NB4 (cell line): ENCODE measurements around the gene C4orf51.

Experiments used
- DNase-seq: peaks from one replicate; pipeline ENCODE4 v3.0.0; 2010; ENCODE audit warnings: low read depth
- H3K4me3 ChIP-seq: one replicate; pipeline ENCODE4 v1.5.1; 2011; ENCODE audit warnings: mild to moderate bottlenecking, low read depth, low read length, moderate library complexity
- MYC ChIP-seq: IDR thresholded peaks from 2 replicates; pipeline ENCODE4 v1.6.1; 2011; ENCODE audit warnings: low read depth, low read length
- POLR2A ChIP-seq: IDR thresholded peaks from 2 replicates; pipeline ENCODE4 v1.6.1; 2011; ENCODE audit warnings: mild to moderate bottlenecking; ENCODE audit not compliant: insufficient read length; ENCODE audit errors: extremely low read depth
- TF ChIP-seq, protein P1 (sequence below): IDR thresholded peaks from one replicate; pipeline ENCODE4 v1.5.1; 2012; ENCODE audit warnings: low read depth, low read length
- TF ChIP-seq, protein P2 (sequence below): IDR thresholded peaks from 2 replicates; pipeline ENCODE4 v1.6.1; 2011; ENCODE audit warnings: low read depth, low read length

C4orf51 gene

DNA sequence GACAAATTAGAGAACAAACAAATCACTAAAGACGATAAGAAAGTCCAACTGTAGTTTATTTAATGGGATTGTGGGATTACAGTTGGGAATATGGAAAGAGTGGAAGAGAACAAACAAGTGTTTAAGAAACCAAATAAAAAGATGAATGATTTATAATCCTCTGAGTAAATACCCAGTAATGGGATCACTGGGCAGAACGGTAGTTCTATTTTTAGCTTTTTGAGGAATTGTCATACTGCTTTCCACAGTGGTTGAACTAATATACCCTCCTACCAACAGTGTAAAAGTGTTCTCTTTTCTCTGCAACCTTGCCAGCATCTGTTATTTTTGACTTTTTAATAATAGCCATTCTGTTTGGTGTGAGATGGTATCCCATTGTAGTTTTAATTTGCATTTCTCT, 15.0 kb downstream of the C4orf51 start:
- TF ChIP-seq, protein P1, sequence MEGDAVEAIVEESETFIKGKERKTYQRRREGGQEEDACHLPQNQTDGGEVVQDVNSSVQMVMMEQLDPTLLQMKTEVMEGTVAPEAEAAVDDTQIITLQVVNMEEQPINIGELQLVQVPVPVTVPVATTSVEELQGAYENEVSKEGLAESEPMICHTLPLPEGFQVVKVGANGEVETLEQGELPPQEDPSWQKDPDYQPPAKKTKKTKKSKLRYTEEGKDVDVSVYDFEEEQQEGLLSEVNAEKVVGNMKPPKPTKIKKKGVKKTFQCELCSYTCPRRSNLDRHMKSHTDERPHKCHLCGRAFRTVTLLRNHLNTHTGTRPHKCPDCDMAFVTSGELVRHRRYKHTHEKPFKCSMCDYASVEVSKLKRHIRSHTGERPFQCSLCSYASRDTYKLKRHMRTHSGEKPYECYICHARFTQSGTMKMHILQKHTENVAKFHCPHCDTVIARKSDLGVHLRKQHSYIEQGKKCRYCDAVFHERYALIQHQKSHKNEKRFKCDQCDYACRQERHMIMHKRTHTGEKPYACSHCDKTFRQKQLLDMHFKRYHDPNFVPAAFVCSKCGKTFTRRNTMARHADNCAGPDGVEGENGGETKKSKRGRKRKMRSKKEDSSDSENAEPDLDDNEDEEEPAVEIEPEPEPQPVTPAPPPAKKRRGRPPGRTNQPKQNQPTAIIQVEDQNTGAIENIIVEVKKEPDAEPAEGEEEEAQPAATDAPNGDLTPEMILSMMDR = no peak
- TF ChIP-seq POLR2A (no peak), MYC (no peak)

DNA sequence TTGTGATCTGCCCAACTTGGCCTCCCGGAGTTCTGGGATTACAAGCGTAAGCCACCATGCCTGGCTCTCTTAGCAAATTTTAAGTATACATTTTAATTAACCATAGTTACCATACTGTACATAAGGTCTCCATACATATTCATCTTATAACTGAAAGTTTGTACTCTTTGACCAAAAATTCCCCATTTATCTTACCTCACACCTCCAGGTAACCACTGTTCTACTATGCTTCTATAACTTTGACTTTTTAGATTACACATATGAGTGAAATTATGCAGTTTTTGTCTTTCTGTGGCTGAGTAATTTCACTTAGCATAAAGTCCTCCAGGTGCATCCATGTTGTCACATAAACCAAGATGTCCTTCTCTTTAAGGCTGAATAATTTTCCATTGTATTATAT, 17.4 kb downstream of the C4orf51 start:
- no peak for DNase-seq
- TF ChIP-seq, protein P1 = no peak
- TF ChIP-seq MYC (no peak), POLR2A (no peak)
- TF ChIP-seq, protein P2, sequence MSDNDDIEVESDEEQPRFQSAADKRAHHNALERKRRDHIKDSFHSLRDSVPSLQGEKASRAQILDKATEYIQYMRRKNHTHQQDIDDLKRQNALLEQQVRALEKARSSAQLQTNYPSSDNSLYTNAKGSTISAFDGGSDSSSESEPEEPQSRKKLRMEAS = no peak
- H3K4me3 ChIP-seq = no peak overlapping the region

More for the DNA sequence above, 15.0 kb downstream of the C4orf51 start:
- H3K4me3 ChIP-seq = no peak overlapping the region
- DNase-seq = no peak

DNA sequence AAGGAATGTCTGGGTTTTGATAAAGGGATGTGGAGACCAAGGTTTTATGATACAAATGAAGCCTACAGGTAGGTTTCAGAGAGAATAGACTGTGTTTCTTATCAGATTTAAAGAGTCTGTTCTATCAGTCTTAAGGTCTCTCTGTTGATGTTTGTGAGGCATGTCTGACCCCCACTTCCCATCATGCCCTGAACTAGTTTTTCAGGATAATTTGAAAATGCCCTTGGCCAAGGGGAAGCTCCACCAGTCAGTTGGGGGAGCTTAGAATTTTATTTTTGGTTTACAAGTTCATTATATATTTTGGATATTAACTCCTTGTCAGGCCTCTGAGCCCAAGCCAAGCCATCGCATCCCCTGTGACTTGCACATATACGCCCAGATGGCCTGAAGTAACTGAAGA, 18.6 kb downstream of the C4orf51 start:
- TF ChIP-seq, protein P2 = no peak
- TF ChIP-seq, protein P1 = no peak
- no peak for TF ChIP-seq POLR2A
- no peak for TF ChIP-seq MYC
- no peak overlapping the region for H3K4me3 ChIP-seq
- no peak for DNase-seq

DNA sequence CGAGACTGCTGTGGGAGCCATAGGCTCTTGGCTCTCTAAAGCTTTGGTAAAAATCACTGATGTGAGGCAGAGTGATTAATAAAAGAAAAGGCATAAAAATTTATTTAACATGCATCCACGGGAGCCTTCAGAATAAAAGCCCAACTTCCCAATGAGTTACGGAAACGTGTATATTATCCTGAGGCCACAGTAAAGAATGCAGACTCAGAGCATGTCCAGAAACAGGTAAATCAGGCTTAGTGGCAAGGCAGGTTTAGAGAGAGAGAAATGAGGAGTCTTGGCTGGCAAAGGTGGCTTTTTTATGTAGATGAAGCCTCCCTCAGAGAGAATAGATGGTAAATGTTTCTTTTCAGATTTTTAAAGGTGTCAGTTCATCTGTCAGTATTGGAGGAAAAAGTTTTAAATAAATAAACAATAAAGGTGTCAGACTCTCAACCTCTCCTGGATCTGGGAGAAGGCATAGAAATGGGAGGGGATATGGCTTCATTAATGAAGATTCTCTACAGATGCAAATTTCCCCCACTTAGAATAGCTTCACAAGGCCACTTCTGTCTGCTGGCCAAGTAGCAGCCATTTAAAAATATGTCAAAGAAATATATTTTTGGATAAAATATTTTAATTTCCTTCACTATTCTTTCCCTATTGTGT, 24.0 kb downstream of the C4orf51 start:
- no peak overlapping the region for H3K4me3 ChIP-seq
- no peak for DNase-seq
- TF ChIP-seq MYC (no peak), POLR2A (no peak)
- TF ChIP-seq, protein P2 = no peak
- TF ChIP-seq, protein P1 = no peak

DNA sequence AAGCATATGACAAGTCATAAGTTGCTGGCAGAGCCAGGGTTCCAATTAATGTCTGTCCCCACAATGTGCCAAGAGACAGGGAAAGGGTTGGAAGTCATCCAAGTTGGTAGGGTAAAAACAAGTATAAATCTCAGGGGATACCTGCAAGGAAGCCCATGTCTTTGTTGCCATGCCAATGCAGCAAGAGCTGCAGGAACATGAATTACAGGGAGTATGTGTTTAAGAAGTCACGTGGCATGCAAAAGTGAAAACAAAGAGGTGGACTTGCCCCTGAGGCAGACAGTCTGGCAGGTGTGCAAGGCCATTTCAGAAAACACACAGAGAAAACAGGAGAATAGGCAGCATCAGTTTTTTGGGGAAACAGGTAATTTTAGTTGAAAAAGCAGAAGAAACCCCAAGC, 29.4 kb downstream of the C4orf51 start:
- TF ChIP-seq MYC = no peak
- TF ChIP-seq, protein P1 = no peak
- TF ChIP-seq, protein P2 = no peak
- no peak for TF ChIP-seq POLR2A
- no peak overlapping the region for H3K4me3 ChIP-seq
- no peak for DNase-seq
